HEK293 (cell line): Measurements from ENCODE around the gene KLHDC10.

Experiments
- CTCF ChIA-PET: fragments of 350-600 bp; formaldehyde crosslinking; extraction: SDS; loops from one replicate; lab custom pipeline; 2021; ENCODE audit warnings: antibody characterized with exemption; lab: Yijun Ruan, JAX
- POLR2A ChIA-PET: fragments of 300-600 bp; formaldehyde crosslinking; extraction: SDS; loops from one replicate; lab custom pipeline; 2020; ENCODE audit warnings: antibody characterized with exemption, inconsistent platforms; lab: Yijun Ruan, JAX
- H3K27ac ChIP-seq: fragments of 200-500 bp; sonication (Bioruptor generic); 2 replicates; pipeline ENCODE4 v1.5.1; 2014; ENCODE audit warnings: low read depth, low read length, control low read depth, inconsistent platforms; ENCODE audit errors: extremely low read depth
- H3K36me3 ChIP-seq, 2 experiments: fragments of 200-500 bp in 1 of 2; sonication (Bioruptor generic) in 1 of 2; 1 replicate in 1 of 2; 2 replicates in 1 of 2; pipeline ENCODE4 v1.5.1; 2014 to 2017; ENCODE audit warnings: inconsistent platforms in 2 of 2, low read length in 2 of 2; ENCODE audit not compliant: control insufficient read depth in 2 of 2, insufficient read depth in 1 of 2
- H3K4me1 ChIP-seq: fragments of 200-500 bp; sonication (Bioruptor generic); 2 replicates; pipeline ENCODE4 v1.5.1; 2014; ENCODE audit warnings: mild to moderate bottlenecking, low read length, inconsistent platforms; ENCODE audit not compliant: control insufficient read depth, insufficient read depth
- H3K4me3 ChIP-seq: 2 replicates; pipeline ENCODE4 v1.5.1; 2011; ENCODE audit warnings: low read depth, mild to moderate bottlenecking, control low read depth, low read length, moderate library complexity
- H3K9me3 ChIP-seq: fragments of 200-500 bp; sonication (Bioruptor generic); 2 replicates; pipeline ENCODE4 v1.5.1; 2014; ENCODE audit warnings: low read depth, low read length, inconsistent platforms; ENCODE audit not compliant: control insufficient read depth, insufficient read depth
- HOXA7 ChIP-seq: sonication (generic); formaldehyde crosslinking; IDR thresholded peaks from 2 replicates; pipeline ENCODE4 v1.8.1; 2022; ENCODE audit warnings: missing genetic modification reagents, borderline replicate concordance
- REST ChIP-seq: fragments of 450-650 bp; formaldehyde crosslinking; IDR thresholded peaks from 2 replicates; pipeline ENCODE4 v1.5.1; 2016; ENCODE audit warnings: missing biosample characterization, missing genetic modification characterization
- WT1 ChIP-seq: fragments of 450-650 bp; formaldehyde crosslinking; IDR thresholded peaks from 2 replicates; pipeline ENCODE4 v1.5.1; 2016; ENCODE audit warnings: missing biosample characterization, missing genetic modification characterization
- YY1 ChIP-seq: fragments of 450-650 bp; formaldehyde crosslinking; IDR thresholded peaks from 2 replicates; pipeline ENCODE4 v1.5.1; 2018; ENCODE audit warnings: missing biosample characterization, missing genetic modification characterization
- ZNF169 ChIP-seq: fragments of 450-650 bp; formaldehyde crosslinking; IDR thresholded peaks from 2 replicates; pipeline ENCODE4 v1.5.1; 2016; ENCODE audit warnings: missing biosample characterization, missing genetic modification characterization
- ZNF2 ChIP-seq: fragments of 450-650 bp; formaldehyde crosslinking; IDR thresholded peaks from 2 replicates; pipeline ENCODE4 v1.5.1; 2016; ENCODE audit warnings: missing biosample characterization, missing genetic modification characterization
- ZNF214 ChIP-seq: fragments of 450-650 bp; formaldehyde crosslinking; IDR thresholded peaks from 2 replicates; pipeline ENCODE4 v1.5.1; 2017; ENCODE audit warnings: missing biosample characterization, mild to moderate bottlenecking, missing genetic modification characterization, borderline replicate concordance
- ZNF341 ChIP-seq: fragments of 450-650 bp; formaldehyde crosslinking; IDR thresholded peaks from 2 replicates; pipeline ENCODE4; 2016; ENCODE audit warnings: low read depth, missing biosample characterization, missing genetic modification characterization
- ZNF513 ChIP-seq: fragments of 450-650 bp; IDR thresholded peaks from 2 replicates; pipeline ENCODE4 v1.5.1; 2018; ENCODE audit warnings: missing biosample characterization, missing genetic modification characterization
- ZNF654 ChIP-seq: fragments of 450-650 bp; formaldehyde crosslinking; IDR thresholded peaks from 2 replicates; pipeline ENCODE4 v1.5.1; 2016; ENCODE audit warnings: low read depth, missing biosample characterization, missing genetic modification characterization
- ZNF660 ChIP-seq: fragments of 450-650 bp; IDR thresholded peaks from 2 replicates; pipeline ENCODE4 v1.5.1; 2018; ENCODE audit warnings: missing biosample characterization, mild to moderate bottlenecking, missing genetic modification characterization
- ZNF692 ChIP-seq: fragments of 450-650 bp; formaldehyde crosslinking; IDR thresholded peaks from 2 replicates; pipeline ENCODE4 v1.5.1; 2016; ENCODE audit warnings: missing biosample characterization, missing genetic modification characterization
- ZSCAN30 ChIP-seq: fragments of 450-650 bp; IDR thresholded peaks from 2 replicates; pipeline ENCODE4 v1.5.1; 2018; ENCODE audit warnings: missing biosample characterization, mild to moderate bottlenecking, missing genetic modification characterization, moderate library complexity
- TF ChIP-seq, protein P1 (sequence below): fragments of 450-650 bp; formaldehyde crosslinking; conservative IDR thresholded peaks from 2 replicates; pipeline ENCODE4 v1.5.1; 2016; ENCODE audit warnings: low read depth, missing biosample characterization, missing genetic modification characterization
- TF ChIP-seq, protein P2 (sequence below): fragments of 450-650 bp; formaldehyde crosslinking; conservative IDR thresholded peaks from 2 replicates; pipeline ENCODE4 v1.5.1; 2016; ENCODE audit warnings: low read depth, missing biosample characterization, missing genetic modification characterization
- TF ChIP-seq, protein P3 (sequence below): fragments of 450-650 bp; formaldehyde crosslinking; optimal IDR thresholded peaks from 2 replicates; pipeline ENCODE3; 2016; ENCODE audit warnings: missing biosample characterization, mild to moderate bottlenecking, missing genetic modification characterization

The KLHDC10 gene, protein sequence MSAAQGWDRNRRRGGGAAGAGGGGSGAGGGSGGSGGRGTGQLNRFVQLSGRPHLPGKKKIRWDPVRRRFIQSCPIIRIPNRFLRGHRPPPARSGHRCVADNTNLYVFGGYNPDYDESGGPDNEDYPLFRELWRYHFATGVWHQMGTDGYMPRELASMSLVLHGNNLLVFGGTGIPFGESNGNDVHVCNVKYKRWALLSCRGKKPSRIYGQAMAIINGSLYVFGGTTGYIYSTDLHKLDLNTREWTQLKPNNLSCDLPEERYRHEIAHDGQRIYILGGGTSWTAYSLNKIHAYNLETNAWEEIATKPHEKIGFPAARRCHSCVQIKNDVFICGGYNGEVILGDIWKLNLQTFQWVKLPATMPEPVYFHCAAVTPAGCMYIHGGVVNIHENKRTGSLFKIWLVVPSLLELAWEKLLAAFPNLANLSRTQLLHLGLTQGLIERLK

GRCh38 chr7:130069978-130070860, at the start of gene KLHDC10:
KLHDC10 (plus strand) TSS chr7:130070534; CDS start chr7:130070644, 110 bp downstream.
- peak within 1 kb of the TSS; percentile 90 for H3K4me3 ChIP-seq
- H3K4me1 ChIP-seq: no peaks in the 10 kb centered on the region
- H3K27ac ChIP-seq: peak within 1 kb of the TSS; percentile 68
- CTCF ChIA-PET: interaction anchor here (0.6 to 4.1 kb wide), 8 partner anchors 17 to 688 kb away, joined by 3 to 24 read pairs (median 4); partner anchors contain the start of gene TMEM209
- no peaks in the 10 kb centered on the region for H3K9me3 ChIP-seq
- no peaks in the 10 kb centered on the region; a peak in 1 of 3 replicates for H3K36me3 ChIP-seq
- POLR2A ChIA-PET: interaction anchor here (0.6 to 1.4 kb wide), 12 partner anchors 9 to 762 kb away, joined by 3 to 14 read pairs (median 4); partner anchors contain the start of genes KLF14 and TMEM209
- TF ChIP-seq YY1 (tag by site-specific recombination) (peak; percentile 50), ZNF654 (tag by site-specific recombination) (no peak), ZNF341 (tag by site-specific recombination) (peak; percentile 43; the same call in 1 of the 2 replicates), ZSCAN30 (tag by site-specific recombination) (peak; percentile 53; the same call in 1 of the 2 replicates), ZNF692 (tag by site-specific recombination) (peak; percentile 58), ZNF214 (tag by site-specific recombination) (no peak), ZNF513 (no peak), REST (peak; percentile 15; the same call in 1 of the 2 replicates), ZNF2 (peak; percentile 72; the same call in 1 of the 2 replicates), ZNF660 (tag by site-specific recombination) (peak; percentile 79), WT1 (tag by site-specific recombination) (peak; percentile 75), HOXA7 (CRISPR knock-in tag) (no peak), ZNF169 (tag by site-specific recombination) (no peak)
- TF ChIP-seq, protein P1, sequence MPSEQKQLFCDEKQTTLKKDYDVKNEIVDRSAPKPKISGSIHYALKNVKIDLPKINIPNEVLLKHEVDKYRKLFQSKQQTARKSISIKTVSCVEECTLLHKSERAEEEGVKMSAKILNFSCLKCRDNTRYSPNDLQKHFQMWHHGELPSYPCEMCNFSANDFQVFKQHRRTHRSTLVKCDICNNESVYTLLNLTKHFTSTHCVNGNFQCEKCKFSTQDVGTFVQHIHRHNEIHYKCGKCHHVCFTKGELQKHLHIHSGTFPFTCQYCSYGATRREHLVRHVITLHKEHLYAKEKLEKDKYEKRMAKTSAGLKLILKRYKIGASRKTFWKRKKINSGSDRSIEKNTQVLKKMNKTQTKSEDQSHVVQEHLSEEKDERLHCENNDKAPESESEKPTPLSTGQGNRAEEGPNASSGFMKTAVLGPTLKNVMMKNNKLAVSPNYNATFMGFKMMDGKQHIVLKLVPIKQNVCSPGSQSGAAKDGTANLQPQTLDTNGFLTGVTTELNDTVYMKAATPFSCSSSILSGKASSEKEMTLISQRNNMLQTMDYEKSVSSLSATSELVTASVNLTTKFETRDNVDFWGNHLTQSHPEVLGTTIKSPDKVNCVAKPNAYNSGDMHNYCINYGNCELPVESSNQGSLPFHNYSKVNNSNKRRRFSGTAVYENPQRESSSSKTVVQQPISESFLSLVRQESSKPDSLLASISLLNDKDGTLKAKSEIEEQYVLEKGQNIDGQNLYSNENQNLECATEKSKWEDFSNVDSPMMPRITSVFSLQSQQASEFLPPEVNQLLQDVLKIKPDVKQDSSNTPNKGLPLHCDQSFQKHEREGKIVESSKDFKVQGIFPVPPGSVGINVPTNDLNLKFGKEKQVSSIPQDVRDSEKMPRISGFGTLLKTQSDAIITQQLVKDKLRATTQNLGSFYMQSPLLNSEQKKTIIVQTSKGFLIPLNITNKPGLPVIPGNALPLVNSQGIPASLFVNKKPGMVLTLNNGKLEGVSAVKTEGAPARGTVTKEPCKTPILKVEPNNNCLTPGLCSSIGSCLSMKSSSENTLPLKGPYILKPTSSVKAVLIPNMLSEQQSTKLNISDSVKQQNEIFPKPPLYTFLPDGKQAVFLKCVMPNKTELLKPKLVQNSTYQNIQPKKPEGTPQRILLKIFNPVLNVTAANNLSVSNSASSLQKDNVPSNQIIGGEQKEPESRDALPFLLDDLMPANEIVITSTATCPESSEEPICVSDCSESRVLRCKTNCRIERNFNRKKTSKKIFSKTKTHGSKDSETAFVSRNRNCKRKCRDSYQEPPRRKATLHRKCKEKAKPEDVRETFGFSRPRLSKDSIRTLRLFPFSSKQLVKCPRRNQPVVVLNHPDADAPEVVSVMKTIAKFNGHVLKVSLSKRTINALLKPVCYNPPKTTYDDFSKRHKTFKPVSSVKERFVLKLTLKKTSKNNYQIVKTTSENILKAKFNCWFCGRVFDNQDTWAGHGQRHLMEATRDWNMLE (tag by site-specific recombination): peak; percentile 92
- TF ChIP-seq, protein P2, sequence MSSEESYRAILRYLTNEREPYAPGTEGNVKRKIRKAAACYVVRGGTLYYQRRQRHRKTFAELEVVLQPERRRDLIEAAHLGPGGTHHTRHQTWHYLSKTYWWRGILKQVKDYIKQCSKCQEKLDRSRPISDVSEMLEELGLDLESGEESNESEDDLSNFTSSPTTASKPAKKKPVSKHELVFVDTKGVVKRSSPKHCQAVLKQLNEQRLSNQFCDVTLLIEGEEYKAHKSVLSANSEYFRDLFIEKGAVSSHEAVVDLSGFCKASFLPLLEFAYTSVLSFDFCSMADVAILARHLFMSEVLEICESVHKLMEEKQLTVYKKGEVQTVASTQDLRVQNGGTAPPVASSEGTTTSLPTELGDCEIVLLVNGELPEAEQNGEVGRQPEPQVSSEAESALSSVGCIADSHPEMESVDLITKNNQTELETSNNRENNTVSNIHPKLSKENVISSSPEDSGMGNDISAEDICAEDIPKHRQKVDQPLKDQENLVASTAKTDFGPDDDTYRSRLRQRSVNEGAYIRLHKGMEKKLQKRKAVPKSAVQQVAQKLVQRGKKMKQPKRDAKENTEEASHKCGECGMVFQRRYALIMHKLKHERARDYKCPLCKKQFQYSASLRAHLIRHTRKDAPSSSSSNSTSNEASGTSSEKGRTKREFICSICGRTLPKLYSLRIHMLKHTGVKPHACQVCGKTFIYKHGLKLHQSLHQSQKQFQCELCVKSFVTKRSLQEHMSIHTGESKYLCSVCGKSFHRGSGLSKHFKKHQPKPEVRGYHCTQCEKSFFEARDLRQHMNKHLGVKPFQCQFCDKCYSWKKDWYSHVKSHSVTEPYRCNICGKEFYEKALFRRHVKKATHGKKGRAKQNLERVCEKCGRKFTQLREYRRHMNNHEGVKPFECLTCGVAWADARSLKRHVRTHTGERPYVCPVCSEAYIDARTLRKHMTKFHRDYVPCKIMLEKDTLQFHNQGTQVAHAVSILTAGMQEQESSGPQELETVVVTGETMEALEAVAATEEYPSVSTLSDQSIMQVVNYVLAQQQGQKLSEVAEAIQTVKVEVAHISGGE (tag by site-specific recombination): peak; percentile 74
- TF ChIP-seq, protein P3, sequence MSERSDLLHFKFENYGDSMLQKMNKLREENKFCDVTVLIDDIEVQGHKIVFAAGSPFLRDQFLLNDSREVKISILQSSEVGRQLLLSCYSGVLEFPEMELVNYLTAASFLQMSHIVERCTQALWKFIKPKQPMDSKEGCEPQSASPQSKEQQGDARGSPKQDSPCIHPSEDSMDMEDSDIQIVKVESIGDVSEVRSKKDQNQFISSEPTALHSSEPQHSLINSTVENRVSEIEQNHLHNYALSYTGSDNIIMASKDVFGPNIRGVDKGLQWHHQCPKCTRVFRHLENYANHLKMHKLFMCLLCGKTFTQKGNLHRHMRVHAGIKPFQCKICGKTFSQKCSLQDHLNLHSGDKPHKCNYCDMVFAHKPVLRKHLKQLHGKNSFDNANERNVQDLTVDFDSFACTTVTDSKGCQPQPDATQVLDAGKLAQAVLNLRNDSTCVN (tag by site-specific recombination): peak; percentile 57
